HepG2 (cell line): ENCODE data around the gene ABCA13. TPM values are rescaled to one million over a fixed set of nuclear protein-coding genes. Genes with fewer than 3 reads are reported as not detected.

ENCODE experiments used
- ATAC-seq: fragments of 200-7000 bp; cut with Tn5 transposase; 3 replicates; pipeline ENCODE4 v1.9.1; 2020; ENCODE audit warnings: mild to moderate bottlenecking, moderate library complexity
- BruUV-seq: library from RNA; stranded (reverse); fragments of 400-500 nt; replicated peaks from 2 replicates; lab custom pipeline; 2021; lab: Mats Ljungman, UMichigan
- CTCF ChIA-PET: fragments of 300-600 bp; formaldehyde crosslinking; extraction: SDS; loops from one replicate; lab custom pipeline; 2021; ENCODE audit warnings: low total read pairs, inconsistent platforms, low intra/inter-chr PET ratio; lab: Yijun Ruan, JAX
- POLR2A ChIA-PET: fragments of 350-600 bp; sonication (Branson Sonifier 250); formaldehyde crosslinking; loops from one replicate; lab custom pipeline; 2020; ENCODE audit warnings: antibody characterized with exemption, inconsistent platforms; lab: Yijun Ruan, JAX
- DNase-seq: peaks from one replicate; pipeline ENCODE4 v3.0.0-alpha.2; 2015; ENCODE audit warnings: low spot score
- FAIRE-seq: peaks from 3 replicates; lab custom pipeline; 2011; peaks lifted over from hg19 to GRCh38; lab: Jason Lieb, UNC
- H2AFZ ChIP-seq: one replicate; pipeline ENCODE4 v1.6.1; 2011; ENCODE audit warnings: low read length, inconsistent platforms
- H3K27ac ChIP-seq: fragments of 300-600 bp; 3 replicates; pipeline ENCODE4 v1.8.0; 2011; ENCODE audit warnings: mixed run types, mild to moderate bottlenecking, mixed read lengths, low read length, inconsistent platforms; ENCODE audit not compliant: insufficient read depth; ENCODE audit errors: extremely low read length
- H3K27me3 ChIP-seq, 2 experiments: fragments of 200-600 bp in 1 of 2; 2 replicates in 1 of 2; 3 replicates in 1 of 2; pipeline versions ENCODE4 v1.6.0 to v1.8.0; 2011; ENCODE audit warnings: low read length in 2 of 2, mild to moderate bottlenecking in 2 of 2, moderate library complexity in 2 of 2, inconsistent platforms in 1 of 2; ENCODE audit not compliant: insufficient read depth in 2 of 2, control insufficient read depth in 1 of 2
- H3K36me3 ChIP-seq, 2 experiments: fragments of 200-600 bp in 1 of 2; replicated peaks in 1 of 2; 2 replicates in 1 of 2; 3 replicates in 1 of 2; pipeline versions ENCODE4 v1.5.1 to v1.8.0; 2011; ENCODE audit warnings: low read length in 2 of 2, inconsistent platforms in 1 of 2; ENCODE audit not compliant: insufficient read depth in 2 of 2, control insufficient read depth in 1 of 2
- H3K4me1 ChIP-seq: 2 replicates; pipeline ENCODE4 v1.5.1; 2012; ENCODE audit warnings: low read length, inconsistent platforms; ENCODE audit not compliant: insufficient read depth
- H3K4me2 ChIP-seq: 2 replicates; pipeline ENCODE4 v1.6.0; 2011; ENCODE audit warnings: low read depth, low read length, inconsistent platforms
- H3K4me3 ChIP-seq, 3 experiments: fragments of 200-600 bp in 1 of 3; sonication (generic), shearing (Covaris generic) in 1 of 3; replicated peaks in 1 of 3; 2 replicates each; pipeline ENCODE4 v1.5.1; 2011 to 2016; ENCODE audit warnings: low read length in 3 of 3, inconsistent platforms in 2 of 3, low read depth in 2 of 3, mild to moderate bottlenecking in 2 of 3, control low read depth in 1 of 3, mixed read lengths in 1 of 3; ENCODE audit not compliant: insufficient read depth in 1 of 3
- H3K79me2 ChIP-seq: one replicate; pipeline ENCODE4 v1.6.1; 2011; ENCODE audit warnings: low read length, inconsistent platforms; ENCODE audit not compliant: insufficient read depth
- H3K9ac ChIP-seq: 2 replicates; pipeline ENCODE4 v1.6.0; 2011; ENCODE audit warnings: mild to moderate bottlenecking, low read depth, low read length, inconsistent platforms; ENCODE audit not compliant: insufficient read depth
- H3K9me3 ChIP-seq: 2 replicates; pipeline ENCODE4 v1.5.1; 2012; ENCODE audit warnings: mild to moderate bottlenecking, low read length
- H4K20me1 ChIP-seq: 2 replicates; pipeline ENCODE4 v1.6.0; 2011; ENCODE audit warnings: inconsistent platforms, mild to moderate bottlenecking, low read length, moderate library complexity; ENCODE audit not compliant: insufficient read depth
- MTA3 ChIP-seq: sonication (generic); formaldehyde crosslinking; IDR thresholded peaks from 2 replicates; pipeline ENCODE4 v1.4.0; 2020; ENCODE audit warnings: missing genetic modification reagents
- RORA ChIP-seq: sonication (generic); formaldehyde crosslinking; IDR thresholded peaks from 2 replicates; pipeline ENCODE4 v1.5.0; 2020; ENCODE audit warnings: mild to moderate bottlenecking, missing genetic modification reagents, moderate library complexity
- SALL1 ChIP-seq: sonication (generic); formaldehyde crosslinking; IDR thresholded peaks from 2 replicates; pipeline ENCODE4 v1.8.0; 2022; ENCODE audit warnings: mild to moderate bottlenecking, missing genetic modification reagents
- SMAD9 ChIP-seq: sonication (generic); formaldehyde crosslinking; IDR thresholded peaks from 2 replicates; pipeline ENCODE4 v1.5.1; 2020; ENCODE audit warnings: mild to moderate bottlenecking, missing genetic modification reagents
- SNRNP70 ChIP-seq: fragments of 200-400 bp; formaldehyde crosslinking; IDR thresholded peaks from 2 replicates; pipeline ENCODE4 v1.6.1; 2017; ENCODE audit warnings: mild to moderate bottlenecking, low read depth, low read length, moderate library complexity
- TBP ChIP-seq: sonication (generic); formaldehyde crosslinking; IDR thresholded peaks from 2 replicates; pipeline ENCODE4 v1.5.0; 2020; ENCODE audit warnings: missing genetic modification reagents
- ZMYM3 ChIP-seq: sonication (generic); formaldehyde crosslinking; IDR thresholded peaks from 2 replicates; pipeline ENCODE4 v1.5.1; 2020; ENCODE audit warnings: mild to moderate bottlenecking, missing genetic modification reagents
- ZNF10 ChIP-seq: sonication (generic); formaldehyde crosslinking; IDR thresholded peaks from 2 replicates; pipeline ENCODE4 v1.4.0; 2020; ENCODE audit warnings: mild to moderate bottlenecking, low read depth, missing genetic modification reagents, borderline replicate concordance
- ZNF432 ChIP-seq: sonication (generic); formaldehyde crosslinking; IDR thresholded peaks from 2 replicates; pipeline ENCODE4 v1.5.0; 2020; ENCODE audit warnings: missing genetic modification reagents, mild to moderate bottlenecking, borderline replicate concordance
- ZNF672 ChIP-seq: sonication (generic); formaldehyde crosslinking; IDR thresholded peaks from 2 replicates; pipeline ENCODE4 v1.8.1; 2022; ENCODE audit warnings: missing genetic modification reagents
- ZNF7 ChIP-seq: IDR thresholded peaks from 2 replicates; pipeline ENCODE4 v1.6.1; 2016; ENCODE audit warnings: missing biosample characterization, missing genetic modification reagents
- ZNF75D ChIP-seq: sonication (generic); formaldehyde crosslinking; IDR thresholded peaks from 2 replicates; pipeline ENCODE4 v1.8.1; 2023; ENCODE audit warnings: missing genetic modification reagents, mild to moderate bottlenecking, borderline replicate concordance
- ZNF891 ChIP-seq: sonication (generic); formaldehyde crosslinking; IDR thresholded peaks from 2 replicates; pipeline ENCODE4 v1.5.0; 2020; ENCODE audit warnings: mild to moderate bottlenecking, missing genetic modification reagents
- ZSCAN12 ChIP-seq: sonication (generic); formaldehyde crosslinking; IDR thresholded peaks from 2 replicates; pipeline ENCODE4 v1.9.0; 2021; ENCODE audit warnings: mild to moderate bottlenecking, missing genetic modification reagents
- WGBS: methylation state at CpG from one replicate; pipeline ENCODE4 v1.1.6; 2017; ENCODE audit warnings: low lambda C conversion rate; 5-methylcytosine and 5-hydroxymethylcytosine counted together
- in situ Hi-C: cut with HindIII; loops from 2 replicates; pipeline ENCODE4 v1.10.0; 2017; ENCODE audit warnings: low pct_unique_long_range_greater_than_20kb; ENCODE audit not compliant: extremely low pct_ligation_motif_present
- intact Hi-C: fragments of 100-400 bp; cut with micrococcal nuclease; formaldehyde crosslinking; loops from one replicate; pipeline ENCODE4 v1.10.0; 2022; ENCODE audit not compliant: unreplicated experiment
- polyA plus RNA-seq, 8 experiments: library from polyadenylated mRNA; depleted of rRNA in 3 of 8; stranded (reverse) in 7 of 8; unstranded in 1 of 8; fragments of >200 nt; fragmentation: Illumina TruSeq in 4 of 8; extraction: Trizol in 4 of 8; gene quantifications; 2 replicates each; pipeline versions ENCODE4 v1.2.1 to v1.2.3, GENCODE V29; 2011 to 2016; ENCODE audit warnings: low read depth in 4 of 8, missing spikeins in 1 of 8, mixed read lengths in 1 of 8; ENCODE audit not compliant: insufficient read depth in 1 of 8
- total RNA-seq, 5 experiments: library from RNA; depleted of rRNA; stranded (reverse); fragments of >200 nt; fragmentation: Illumina TruSeq; extraction: Trizol; gene quantifications; 2 replicates each; pipeline ENCODE4 v1.2.3, GENCODE V29; 2016; ENCODE audit warnings: low read depth in 1 of 5
- TF ChIP-seq, protein P1 (sequence below): sonication (generic); formaldehyde crosslinking; IDR thresholded peaks from 2 replicates; pipeline ENCODE4 v1.4.0; 2020; ENCODE audit warnings: mild to moderate bottlenecking, missing genetic modification reagents
- TF ChIP-seq, protein P2 (sequence below): sonication (generic); formaldehyde crosslinking; IDR thresholded peaks from 2 replicates; pipeline ENCODE4 v1.4.0; 2020; ENCODE audit warnings: mild to moderate bottlenecking, missing genetic modification reagents, borderline replicate concordance

The ABCA13 gene
- total and polyA plus RNA-seq, 2 of the 13 experiments (the other 11 are each of a cell fraction or from before 2014, with no cell fraction given), result 0.03 TPM; not detected in 1

DNA sequence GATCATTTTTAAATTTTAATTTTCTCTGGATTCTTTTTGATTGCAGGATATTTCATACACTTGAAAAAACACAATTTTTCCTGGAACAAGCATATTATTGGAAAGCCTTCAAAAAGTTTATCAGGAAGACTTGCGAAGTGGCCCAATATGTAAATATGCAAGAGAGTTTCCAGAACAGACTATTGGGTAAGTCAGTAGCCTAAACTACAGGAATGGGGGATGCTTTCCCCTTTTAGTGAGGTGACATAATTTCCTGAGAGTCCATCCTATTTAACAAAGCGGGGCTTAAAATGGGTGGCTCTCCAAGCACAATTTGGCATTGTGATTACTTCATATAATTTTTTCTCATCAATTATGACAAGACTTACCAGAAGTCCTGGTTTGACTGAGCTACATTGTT lies 77.9 kb downstream of the ABCA13 start (continued):
- TF ChIP-seq ZSCAN12, result no peak
- no peak for TF ChIP-seq ZNF891
- TF ChIP-seq RORA (CRISPR knock-in tag), result no peak

DNA sequence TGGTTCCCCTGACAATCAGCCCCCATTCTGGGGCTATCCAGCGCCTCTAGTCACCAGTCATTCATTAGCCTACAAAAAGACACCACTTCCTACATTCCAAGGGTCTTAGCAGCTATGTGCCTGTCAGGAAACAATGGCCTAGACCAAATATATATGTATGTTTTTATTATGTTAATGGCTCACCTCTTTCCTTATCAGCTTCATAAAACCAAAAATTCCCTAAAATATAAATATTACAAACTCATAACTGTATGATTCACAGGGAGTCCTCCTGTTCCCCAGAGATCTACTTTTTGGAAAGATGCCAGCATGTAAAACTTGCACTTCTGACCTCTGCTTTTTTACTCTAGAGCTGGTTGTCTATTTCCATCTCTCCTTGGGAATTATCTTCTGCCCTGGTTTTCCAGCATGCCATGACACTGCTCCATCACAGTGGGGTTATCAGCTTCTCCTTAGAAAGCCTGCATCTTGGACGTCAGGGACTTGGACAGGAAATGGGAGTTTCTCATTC lies 79.2 kb downstream of the ABCA13 start:
- ChIA-PET POLR2A (no interaction called here), CTCF (no interaction called here)
- Histone ChIP-seq H3K36me3 (no peaks in the 10 kb centered on the region), H3K4me2 (no peak overlapping the region), H3K4me3 (no peak overlapping the region), H2AFZ (no peak overlapping the region), H3K9me3 (no peaks in the 10 kb centered on the region), H3K27ac (no peak overlapping the region), H3K4me1 (no peaks in the 10 kb centered on the region), H4K20me1 (no peaks in the 10 kb centered on the region), H3K9ac (no peak overlapping the region), H3K79me2 (no peaks in the 10 kb centered on the region), H3K27me3 (no peaks in the 10 kb centered on the region)
- FAIRE-seq, result no peak
- in situ Hi-C loops (no loop called here), intact Hi-C loops (no loop called here)
- DNase-seq, result no peak
- ATAC-seq, result no peak
- WGBS, result 2% methylated on average over 2 of the region's 2 CpGs
- no TSS peak for BruUV-seq
- no peak for TF ChIP-seq SMAD9 (CRISPR knock-in tag)
- TF ChIP-seq SALL1 (CRISPR knock-in tag), result no peak
- no peak for TF ChIP-seq ZMYM3 (CRISPR knock-in tag)
- TF ChIP-seq ZNF672 (CRISPR knock-in tag), result no peak
- no peak for TF ChIP-seq MTA3 (CRISPR knock-in tag)
- no peak for TF ChIP-seq ZNF7 (CRISPR knock-in tag)
- no peak for TF ChIP-seq SNRNP70
- no peak for TF ChIP-seq ZNF75D (CRISPR knock-in tag)
- TF ChIP-seq ZNF432 (CRISPR knock-in tag), result no peak
- TF ChIP-seq, protein P1, sequence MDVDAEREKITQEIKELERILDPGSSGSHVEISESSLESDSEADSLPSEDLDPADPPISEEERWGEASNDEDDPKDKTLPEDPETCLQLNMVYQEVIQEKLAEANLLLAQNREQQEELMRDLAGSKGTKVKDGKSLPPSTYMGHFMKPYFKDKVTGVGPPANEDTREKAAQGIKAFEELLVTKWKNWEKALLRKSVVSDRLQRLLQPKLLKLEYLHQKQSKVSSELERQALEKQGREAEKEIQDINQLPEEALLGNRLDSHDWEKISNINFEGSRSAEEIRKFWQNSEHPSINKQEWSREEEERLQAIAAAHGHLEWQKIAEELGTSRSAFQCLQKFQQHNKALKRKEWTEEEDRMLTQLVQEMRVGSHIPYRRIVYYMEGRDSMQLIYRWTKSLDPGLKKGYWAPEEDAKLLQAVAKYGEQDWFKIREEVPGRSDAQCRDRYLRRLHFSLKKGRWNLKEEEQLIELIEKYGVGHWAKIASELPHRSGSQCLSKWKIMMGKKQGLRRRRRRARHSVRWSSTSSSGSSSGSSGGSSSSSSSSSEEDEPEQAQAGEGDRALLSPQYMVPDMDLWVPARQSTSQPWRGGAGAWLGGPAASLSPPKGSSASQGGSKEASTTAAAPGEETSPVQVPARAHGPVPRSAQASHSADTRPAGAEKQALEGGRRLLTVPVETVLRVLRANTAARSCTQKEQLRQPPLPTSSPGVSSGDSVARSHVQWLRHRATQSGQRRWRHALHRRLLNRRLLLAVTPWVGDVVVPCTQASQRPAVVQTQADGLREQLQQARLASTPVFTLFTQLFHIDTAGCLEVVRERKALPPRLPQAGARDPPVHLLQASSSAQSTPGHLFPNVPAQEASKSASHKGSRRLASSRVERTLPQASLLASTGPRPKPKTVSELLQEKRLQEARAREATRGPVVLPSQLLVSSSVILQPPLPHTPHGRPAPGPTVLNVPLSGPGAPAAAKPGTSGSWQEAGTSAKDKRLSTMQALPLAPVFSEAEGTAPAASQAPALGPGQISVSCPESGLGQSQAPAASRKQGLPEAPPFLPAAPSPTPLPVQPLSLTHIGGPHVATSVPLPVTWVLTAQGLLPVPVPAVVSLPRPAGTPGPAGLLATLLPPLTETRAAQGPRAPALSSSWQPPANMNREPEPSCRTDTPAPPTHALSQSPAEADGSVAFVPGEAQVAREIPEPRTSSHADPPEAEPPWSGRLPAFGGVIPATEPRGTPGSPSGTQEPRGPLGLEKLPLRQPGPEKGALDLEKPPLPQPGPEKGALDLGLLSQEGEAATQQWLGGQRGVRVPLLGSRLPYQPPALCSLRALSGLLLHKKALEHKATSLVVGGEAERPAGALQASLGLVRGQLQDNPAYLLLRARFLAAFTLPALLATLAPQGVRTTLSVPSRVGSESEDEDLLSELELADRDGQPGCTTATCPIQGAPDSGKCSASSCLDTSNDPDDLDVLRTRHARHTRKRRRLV (CRISPR knock-in tag), result no peak
- no peak for TF ChIP-seq TBP (CRISPR knock-in tag)
- no peak for TF ChIP-seq ZNF10 (CRISPR knock-in tag)
- TF ChIP-seq, protein P2, sequence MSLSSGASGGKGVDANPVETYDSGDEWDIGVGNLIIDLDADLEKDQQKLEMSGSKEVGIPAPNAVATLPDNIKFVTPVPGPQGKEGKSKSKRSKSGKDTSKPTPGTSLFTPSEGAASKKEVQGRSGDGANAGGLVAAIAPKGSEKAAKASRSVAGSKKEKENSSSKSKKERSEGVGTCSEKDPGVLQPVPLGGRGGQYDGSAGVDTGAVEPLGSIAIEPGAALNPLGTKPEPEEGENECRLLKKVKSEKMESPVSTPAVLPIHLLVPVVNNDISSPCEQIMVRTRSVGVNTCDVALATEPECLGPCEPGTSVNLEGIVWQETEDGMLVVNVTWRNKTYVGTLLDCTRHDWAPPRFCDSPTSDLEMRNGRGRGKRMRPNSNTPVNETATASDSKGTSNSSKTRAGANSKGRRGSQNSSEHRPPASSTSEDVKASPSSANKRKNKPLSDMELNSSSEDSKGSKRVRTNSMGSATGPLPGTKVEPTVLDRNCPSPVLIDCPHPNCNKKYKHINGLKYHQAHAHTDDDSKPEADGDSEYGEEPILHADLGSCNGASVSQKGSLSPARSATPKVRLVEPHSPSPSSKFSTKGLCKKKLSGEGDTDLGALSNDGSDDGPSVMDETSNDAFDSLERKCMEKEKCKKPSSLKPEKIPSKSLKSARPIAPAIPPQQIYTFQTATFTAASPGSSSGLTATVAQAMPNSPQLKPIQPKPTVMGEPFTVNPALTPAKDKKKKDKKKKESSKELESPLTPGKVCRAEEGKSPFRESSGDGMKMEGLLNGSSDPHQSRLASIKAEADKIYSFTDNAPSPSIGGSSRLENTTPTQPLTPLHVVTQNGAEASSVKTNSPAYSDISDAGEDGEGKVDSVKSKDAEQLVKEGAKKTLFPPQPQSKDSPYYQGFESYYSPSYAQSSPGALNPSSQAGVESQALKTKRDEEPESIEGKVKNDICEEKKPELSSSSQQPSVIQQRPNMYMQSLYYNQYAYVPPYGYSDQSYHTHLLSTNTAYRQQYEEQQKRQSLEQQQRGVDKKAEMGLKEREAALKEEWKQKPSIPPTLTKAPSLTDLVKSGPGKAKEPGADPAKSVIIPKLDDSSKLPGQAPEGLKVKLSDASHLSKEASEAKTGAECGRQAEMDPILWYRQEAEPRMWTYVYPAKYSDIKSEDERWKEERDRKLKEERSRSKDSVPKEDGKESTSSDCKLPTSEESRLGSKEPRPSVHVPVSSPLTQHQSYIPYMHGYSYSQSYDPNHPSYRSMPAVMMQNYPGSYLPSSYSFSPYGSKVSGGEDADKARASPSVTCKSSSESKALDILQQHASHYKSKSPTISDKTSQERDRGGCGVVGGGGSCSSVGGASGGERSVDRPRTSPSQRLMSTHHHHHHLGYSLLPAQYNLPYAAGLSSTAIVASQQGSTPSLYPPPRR (CRISPR knock-in tag), result no peak
